RWPE2 (cell line): ENCODE data around the gene CGNL1.

Experiments
- ATAC-seq: fragments of 200-7000 bp; cut with Tn5 transposase; 3 replicates; pipeline ENCODE4 v1.9.1; 2021; ENCODE audit warnings: low read depth
- DNase-seq: peaks from one replicate; pipeline ENCODE4 v3.0.0-alpha.2; 2020; ENCODE audit warnings: low spot score
- H3K27ac ChIP-seq: fragments of 450-650 bp; 2 replicates; pipeline ENCODE4 v1.5.1; 2017; ENCODE audit warnings: mild to moderate bottlenecking; ENCODE audit not compliant: poor library complexity, severe bottlenecking
- H3K27me3 ChIP-seq: fragments of 250-450 bp; sonication (Bioruptor Pico); 2 replicates; pipeline ENCODE4 v1.5.1; 2021; ENCODE audit warnings: mild to moderate bottlenecking, moderate library complexity; ENCODE audit not compliant: insufficient read depth, poor library complexity, severe bottlenecking
- H3K36me3 ChIP-seq: fragments of 250-450 bp; sonication (Bioruptor Pico); 2 replicates; pipeline ENCODE4 v1.5.1; 2020; ENCODE audit warnings: low read depth, mild to moderate bottlenecking, moderate library complexity
- H3K4me1 ChIP-seq: fragments of 250-450 bp; sonication (Bioruptor Pico); 2 replicates; pipeline ENCODE4 v1.5.1; 2021; ENCODE audit warnings: mild to moderate bottlenecking, moderate library complexity; ENCODE audit not compliant: insufficient read depth, poor library complexity, severe bottlenecking
- H3K4me3 ChIP-seq: fragments of 250-450 bp; sonication (Bioruptor Pico); 2 replicates; pipeline ENCODE4 v1.5.1; 2021; ENCODE audit warnings: mild to moderate bottlenecking, moderate library complexity; ENCODE audit not compliant: severe bottlenecking
- H3K9me3 ChIP-seq: fragments of 250-450 bp; sonication (Bioruptor Pico); 2 replicates; pipeline ENCODE4 v1.5.1; 2021; ENCODE audit warnings: mild to moderate bottlenecking, moderate library complexity; ENCODE audit not compliant: severe bottlenecking
- CTCF ChIP-seq: fragments of 450-650 bp; IDR thresholded peaks from one replicate; pipeline ENCODE4 v1.5.1; 2017; ENCODE audit warnings: mild to moderate bottlenecking, moderate library complexity; ENCODE audit not compliant: poor library complexity, severe bottlenecking

CGNL1 gene

GRCh38 chr15:57382215-57382614 is 5.9 kb downstream of the CGNL1 start:
- ATAC-seq (no peak), DNase-seq (no peak)
- TF ChIP-seq CTCF, result no peak
- Histone ChIP-seq H3K27me3 (peaks cover 3% of the 10 kb centered on the region), H3K4me3 (no peak overlapping the region), H3K27ac (no peak overlapping the region), H3K36me3 (no peaks in the 10 kb centered on the region), H3K4me1 (no peaks in the 10 kb centered on the region), H3K9me3 (no peaks in the 10 kb centered on the region)

- no peak for TF ChIP-seq CTCF
- DNase-seq, result no peak
- Histone ChIP-seq H3K27me3 (no peaks in the 10 kb centered on the region), H3K36me3 (no peaks in the 10 kb centered on the region), H3K4me1 (no peaks in the 10 kb centered on the region), H3K9me3 (no peaks in the 10 kb centered on the region), H3K27ac (no peak overlapping the region), H3K4me3 (no peak overlapping the region)
- ATAC-seq, result no peak
Measured at GRCh38 chr15:57382969-57383368, 6.7 kb downstream of the CGNL1 start.

- DNase-seq, result no peak
- H3K27ac ChIP-seq, result no peak overlapping the region
Measured at GRCh38 chr15:57384024-57384423, 7.7 kb downstream of the CGNL1 start.

GRCh38 chr15:57384816-57385215 is 8.5 kb downstream of the CGNL1 start:
- 0 out of 3 replicates have a peak, but pooled peaks have one; percentile 38 for ATAC-seq
- Histone ChIP-seq H3K4me1 (no peaks in the 10 kb centered on the region), H3K27ac (no peak overlapping the region)

More at GRCh38 chr15:57384024-57384423, 7.7 kb downstream of the CGNL1 start:
- Histone ChIP-seq H3K27me3 (no peaks in the 10 kb centered on the region), H3K4me1 (no peaks in the 10 kb centered on the region), H3K4me3 (no peak overlapping the region), H3K36me3 (no peaks in the 10 kb centered on the region), H3K9me3 (no peaks in the 10 kb centered on the region)
- no peak for ATAC-seq
- TF ChIP-seq CTCF, result no peak

GRCh38 chr15:57385923-57386390 is 9.7 kb downstream of the CGNL1 start:
- no peak overlapping the region for H3K4me3 ChIP-seq
- no peaks in the 10 kb centered on the region for H3K9me3 ChIP-seq
- H3K27ac ChIP-seq, result no peak overlapping the region
- no peaks in the 10 kb centered on the region for H3K36me3 ChIP-seq
- H3K4me1 ChIP-seq, result no peaks in the 10 kb centered on the region
- ATAC-seq (no peak), DNase-seq (no peak)
- H3K27me3 ChIP-seq, result no peaks in the 10 kb centered on the region
- no peak for TF ChIP-seq CTCF

More at GRCh38 chr15:57384816-57385215, 8.5 kb downstream of the CGNL1 start:
- Histone ChIP-seq H3K27me3 (no peaks in the 10 kb centered on the region), H3K9me3 (no peaks in the 10 kb centered on the region), H3K4me3 (no peak overlapping the region), H3K36me3 (no peaks in the 10 kb centered on the region)
- no peak for TF ChIP-seq CTCF
- DNase-seq, result no peak
